Measurements from ENCODE around the gene BOD1L2. TPM values are rescaled to one million over a fixed set of nuclear protein-coding genes. Genes with fewer than 3 reads are reported as not detected.

Gene BOD1L2
- total RNA-seq, 1 experiment from 2014 or later: not detected

- no TSS peak for BruUV-seq (replicated peaks)
- Mint-ChIP-seq H3K4me3 (ENCODE audit: unreplicated experiment) (no peak overlapping the region), H3K27ac (ENCODE audit: low read depth, unreplicated experiment) (no peak overlapping the region), H3K27me3 (ENCODE audit: insufficient read depth, unreplicated experiment) (no peaks in the 10 kb centered on the region), H3K4me1 (ENCODE audit: insufficient read depth, unreplicated experiment) (no peaks in the 10 kb centered on the region), H3K9me3 (ENCODE audit: unreplicated experiment) (no peaks in the 10 kb centered on the region), H3K36me3 (ENCODE audit: insufficient read depth, unreplicated experiment) (no peaks in the 10 kb centered on the region)
- ChIA-PET CTCF (no interaction called here), POLR2A (no interaction called here)
- no peak for DNase-seq (ENCODE audit: unreplicated experiment)
- intact Hi-C loops (cut with micrococcal nuclease): no loop called here
- no peak for TF ChIP-seq CTCF (IDR thresholded peaks at IDR 0.05; ENCODE audit: unreplicated experiment)
Observed at GRCh38 chr18:57195341-57195740, 48.5 kb downstream of the BOD1L2 start.

GRCh38 chr18:57197261-57197660, 50.4 kb downstream of the BOD1L2 start:
- Mint-ChIP-seq H3K4me3 (ENCODE audit: unreplicated experiment) (no peak overlapping the region), H3K4me1 (ENCODE audit: insufficient read depth, unreplicated experiment) (no peaks in the 10 kb centered on the region), H3K27me3 (ENCODE audit: insufficient read depth, unreplicated experiment) (no peaks in the 10 kb centered on the region), H3K27ac (ENCODE audit: low read depth, unreplicated experiment) (no peak overlapping the region), H3K36me3 (ENCODE audit: insufficient read depth, unreplicated experiment) (no peaks in the 10 kb centered on the region), H3K9me3 (ENCODE audit: unreplicated experiment) (no peaks in the 10 kb centered on the region)
- ChIA-PET CTCF (interaction anchor here (0.6 kb wide), 1 partner anchor 29 kb away, joined by 4 read pairs; no protein-coding TSS in a partner anchor), POLR2A (no interaction called here)
- intact Hi-C loops (cut with micrococcal nuclease): no loop called here
- no peak for TF ChIP-seq CTCF (IDR thresholded peaks at IDR 0.05; ENCODE audit: unreplicated experiment)
- DNase-seq (ENCODE audit: unreplicated experiment): no peak
- no TSS peak for BruUV-seq (replicated peaks)

- no peaks in the 10 kb centered on the region for H3K9me3 Mint-ChIP-seq (ENCODE audit: unreplicated experiment)
- H3K36me3 Mint-ChIP-seq (ENCODE audit: insufficient read depth, unreplicated experiment): no peaks in the 10 kb centered on the region
- BruUV-seq (replicated peaks): no TSS peak
- ChIA-PET CTCF (no interaction called here), POLR2A (no interaction called here)
- no peaks in the 10 kb centered on the region for H3K27me3 Mint-ChIP-seq (ENCODE audit: insufficient read depth, unreplicated experiment)
- no peak for DNase-seq (ENCODE audit: unreplicated experiment)
- H3K4me3 Mint-ChIP-seq (ENCODE audit: unreplicated experiment): no peak overlapping the region
- H3K27ac Mint-ChIP-seq (ENCODE audit: low read depth, unreplicated experiment): no peak overlapping the region
- H3K4me1 Mint-ChIP-seq (ENCODE audit: insufficient read depth, unreplicated experiment): no peaks in the 10 kb centered on the region
- TF ChIP-seq CTCF (IDR thresholded peaks at IDR 0.05; ENCODE audit: unreplicated experiment): no peak
- intact Hi-C loops (cut with micrococcal nuclease): no loop called here
Observed at GRCh38 chr18:57198073-57198472, 51.2 kb downstream of the BOD1L2 start.

Other genes starting within 250 kb of the BOD1L2 start
- not detected in 2 replicates for gene ST8SIA3, start 205.5 kb downstream of the BOD1L2 start, total RNA-seq (2022)